Liver (tissue), 3 donors: ENCODE data around the gene SMYD3.

Experiments
- FOXA2 ChIP-seq: IDR thresholded peaks from 2 replicates; pipeline ENCODE4 v1.6.1; 2016; ENCODE audit warnings: antibody characterized with exemption
- SP1 ChIP-seq: IDR thresholded peaks from 2 replicates; pipeline ENCODE4 v1.6.1; 2018; ENCODE audit warnings: antibody characterized with exemption, mild to moderate bottlenecking
- TAF1 ChIP-seq: conservative IDR thresholded peaks from 2 replicates; pipeline ENCODE4 v1.6.1; 2016; ENCODE audit warnings: antibody characterized with exemption, mild to moderate bottlenecking
- YY1 ChIP-seq: IDR thresholded peaks from 2 replicates; pipeline ENCODE4 v1.6.1; 2016; ENCODE audit warnings: antibody characterized with exemption, mild to moderate bottlenecking
- TF ChIP-seq, protein P1 (sequence below): IDR thresholded peaks from 2 replicates; pipeline ENCODE4 v1.6.1; 2016; ENCODE audit warnings: antibody characterized with exemption
- TF ChIP-seq, protein P2 (sequence below): fragments of 150-350 bp; IDR thresholded peaks from 2 replicates; pipeline ENCODE4 v1.5.1; 2017; ENCODE audit warnings: improper control_type of control experiment, low read depth, low read length; ENCODE audit not compliant: missing input control
- TF ChIP-seq, protein P3 (sequence below): IDR thresholded peaks from 2 replicates; pipeline ENCODE4 v1.6.1; 2016; ENCODE audit warnings: antibody characterized with exemption
- donor health status: healthy.
- donor health status: healthy.

DNA sequence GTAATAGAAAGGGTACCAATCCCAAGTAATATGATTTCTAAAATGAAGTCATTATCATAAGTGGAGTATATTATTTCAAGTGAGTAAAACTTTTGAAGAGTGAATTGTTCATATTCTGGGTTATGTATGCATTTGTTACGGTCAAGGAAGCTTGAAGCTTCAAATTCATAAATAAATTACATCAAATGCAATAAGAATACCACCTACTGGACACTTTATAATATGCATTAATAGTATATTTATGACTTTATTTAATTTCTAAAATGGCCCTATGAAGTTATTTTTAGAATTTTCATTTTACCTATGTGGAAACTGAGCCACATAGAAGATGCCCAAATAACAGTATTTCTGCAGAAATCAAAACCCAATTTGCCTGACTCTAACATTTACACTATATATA is 260.6 kb downstream of the SMYD3 start:
- TF ChIP-seq, protein P1, sequence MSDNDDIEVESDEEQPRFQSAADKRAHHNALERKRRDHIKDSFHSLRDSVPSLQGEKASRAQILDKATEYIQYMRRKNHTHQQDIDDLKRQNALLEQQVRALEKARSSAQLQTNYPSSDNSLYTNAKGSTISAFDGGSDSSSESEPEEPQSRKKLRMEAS: no peak
- TF ChIP-seq TAF1 (no peak), YY1 (no peak), FOXA2 (no peak), SP1 (no peak)
- TF ChIP-seq, protein P2, sequence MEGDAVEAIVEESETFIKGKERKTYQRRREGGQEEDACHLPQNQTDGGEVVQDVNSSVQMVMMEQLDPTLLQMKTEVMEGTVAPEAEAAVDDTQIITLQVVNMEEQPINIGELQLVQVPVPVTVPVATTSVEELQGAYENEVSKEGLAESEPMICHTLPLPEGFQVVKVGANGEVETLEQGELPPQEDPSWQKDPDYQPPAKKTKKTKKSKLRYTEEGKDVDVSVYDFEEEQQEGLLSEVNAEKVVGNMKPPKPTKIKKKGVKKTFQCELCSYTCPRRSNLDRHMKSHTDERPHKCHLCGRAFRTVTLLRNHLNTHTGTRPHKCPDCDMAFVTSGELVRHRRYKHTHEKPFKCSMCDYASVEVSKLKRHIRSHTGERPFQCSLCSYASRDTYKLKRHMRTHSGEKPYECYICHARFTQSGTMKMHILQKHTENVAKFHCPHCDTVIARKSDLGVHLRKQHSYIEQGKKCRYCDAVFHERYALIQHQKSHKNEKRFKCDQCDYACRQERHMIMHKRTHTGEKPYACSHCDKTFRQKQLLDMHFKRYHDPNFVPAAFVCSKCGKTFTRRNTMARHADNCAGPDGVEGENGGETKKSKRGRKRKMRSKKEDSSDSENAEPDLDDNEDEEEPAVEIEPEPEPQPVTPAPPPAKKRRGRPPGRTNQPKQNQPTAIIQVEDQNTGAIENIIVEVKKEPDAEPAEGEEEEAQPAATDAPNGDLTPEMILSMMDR: no peak
- TF ChIP-seq, protein P3, sequence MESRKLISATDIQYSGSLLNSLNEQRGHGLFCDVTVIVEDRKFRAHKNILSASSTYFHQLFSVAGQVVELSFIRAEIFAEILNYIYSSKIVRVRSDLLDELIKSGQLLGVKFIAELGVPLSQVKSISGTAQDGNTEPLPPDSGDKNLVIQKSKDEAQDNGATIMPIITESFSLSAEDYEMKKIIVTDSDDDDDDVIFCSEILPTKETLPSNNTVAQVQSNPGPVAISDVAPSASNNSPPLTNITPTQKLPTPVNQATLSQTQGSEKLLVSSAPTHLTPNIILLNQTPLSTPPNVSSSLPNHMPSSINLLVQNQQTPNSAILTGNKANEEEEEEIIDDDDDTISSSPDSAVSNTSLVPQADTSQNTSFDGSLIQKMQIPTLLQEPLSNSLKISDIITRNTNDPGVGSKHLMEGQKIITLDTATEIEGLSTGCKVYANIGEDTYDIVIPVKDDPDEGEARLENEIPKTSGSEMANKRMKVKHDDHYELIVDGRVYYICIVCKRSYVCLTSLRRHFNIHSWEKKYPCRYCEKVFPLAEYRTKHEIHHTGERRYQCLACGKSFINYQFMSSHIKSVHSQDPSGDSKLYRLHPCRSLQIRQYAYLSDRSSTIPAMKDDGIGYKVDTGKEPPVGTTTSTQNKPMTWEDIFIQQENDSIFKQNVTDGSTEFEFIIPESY: no peak
